ENCODE data around the gene ZC3H6. TPM values are rescaled to one million over a fixed set of nuclear protein-coding genes. Genes with fewer than 3 reads are reported as not detected.
"Not testable (repeated sequence)": the region's sequence is repeated elsewhere in the genome, so short reads cannot be mapped to it uniquely, and the experiment has no call there.

The ZC3H6 gene
- polyA plus RNA-seq, 4 donors, result 8.2 to 9.7 (median 8.8) TPM

GRCh38 chr2:112318515-112318914 lies 43.1 kb downstream of the ZC3H6 start:
- no peak for DNase-seq (ENCODE audit: low read depth in 4 of 4, low spot score in 3 of 4)

DNA sequence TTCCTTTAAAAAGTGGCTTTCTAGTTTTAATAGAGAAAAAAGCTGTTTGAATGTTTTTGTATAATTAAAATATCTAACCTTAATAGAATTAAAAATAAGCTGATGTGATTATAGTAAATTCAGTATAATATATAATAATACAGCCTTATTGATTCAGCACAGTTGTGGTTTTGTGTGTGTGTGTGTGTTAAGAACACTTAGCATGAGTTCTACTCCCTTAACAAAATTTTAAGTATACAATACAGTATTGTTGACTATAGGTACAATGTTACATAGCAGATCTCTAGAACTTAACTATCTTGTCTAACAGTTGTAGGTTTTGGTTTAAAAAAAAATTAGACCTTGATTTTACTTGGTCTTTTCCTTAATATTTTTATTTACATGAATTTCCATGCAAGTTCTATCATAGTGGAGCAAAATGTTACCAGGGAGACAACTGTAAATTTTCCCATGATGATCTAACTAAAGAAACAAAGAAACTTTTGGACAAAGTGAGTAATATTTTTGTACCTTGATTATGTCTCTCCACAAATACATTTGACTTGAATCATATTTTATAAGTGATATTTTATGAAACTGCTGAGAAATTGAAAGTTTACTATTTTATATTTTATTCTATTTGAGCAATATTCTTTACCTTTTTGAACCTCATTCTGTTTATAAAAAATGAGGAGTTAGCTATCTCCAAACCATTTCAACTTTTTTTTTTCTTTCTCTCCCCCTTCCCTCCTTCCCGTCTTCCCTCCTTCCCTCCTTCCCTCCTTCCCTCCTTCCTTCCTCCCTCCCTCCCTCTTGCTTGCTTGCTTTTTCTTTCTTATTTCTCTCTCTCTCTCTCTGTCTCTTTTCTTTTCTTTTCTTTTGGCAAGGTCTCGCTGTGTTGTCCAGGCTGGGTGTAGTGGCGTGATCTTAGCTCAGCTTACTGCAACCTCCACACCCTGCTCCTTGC lies 46.3 kb downstream of the ZC3H6 start:
- no peak for DNase-seq (ENCODE audit: low read depth in 4 of 4, low spot score in 3 of 4)

DNA sequence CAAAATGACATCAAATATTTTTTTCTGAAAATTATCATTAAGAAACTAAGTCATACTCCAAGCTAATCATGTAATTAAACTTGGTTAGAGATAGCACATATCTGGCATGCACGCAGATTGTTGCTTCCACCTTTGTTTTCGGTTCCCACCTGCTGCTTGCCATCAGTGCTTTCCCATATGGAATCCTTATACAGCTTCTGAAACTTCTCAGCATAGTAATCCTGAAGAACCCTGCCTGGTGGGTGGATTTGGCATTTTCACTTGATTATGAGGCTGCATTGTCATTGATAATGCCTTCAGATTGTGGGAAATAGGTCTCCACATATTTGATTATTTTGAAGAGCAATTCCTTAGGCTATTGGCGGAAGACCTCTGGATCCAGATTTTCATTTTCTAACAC lies 47.5 kb downstream of the ZC3H6 start:
- DNase-seq (ENCODE audit: low read depth in 4 of 4, low spot score in 3 of 4), result no peak

- no peak for DNase-seq (ENCODE audit: low read depth in 4 of 4, low spot score in 3 of 4)
Observed at GRCh38 chr2:112332123-112332696, 56.8 kb downstream of the ZC3H6 start.

DNA sequence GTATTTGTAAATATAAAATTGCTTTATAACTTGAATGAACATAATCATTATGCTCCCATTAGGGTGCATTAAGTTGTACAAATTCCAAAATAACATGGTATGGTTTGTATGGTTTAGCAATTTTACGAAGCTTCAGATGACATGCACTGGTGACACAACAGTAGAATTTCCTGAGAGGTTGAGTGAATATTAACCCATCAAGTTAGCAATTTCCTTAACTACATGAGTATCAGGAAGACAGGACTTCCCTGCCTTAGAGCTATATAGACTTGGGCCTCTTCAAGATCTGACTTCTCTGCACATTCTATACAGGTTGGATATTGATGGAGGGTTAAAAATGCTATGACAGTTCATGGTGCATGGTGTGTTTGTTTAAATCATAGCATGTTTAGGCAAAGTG lies 60.2 kb downstream of the ZC3H6 start:
- DNase-seq (ENCODE audit: low read depth in 4 of 4, low spot score in 3 of 4), result no peak

- no peak for DNase-seq (ENCODE audit: low read depth in 4 of 4, low spot score in 3 of 4)
Observed at GRCh38 chr2:112339986-112340385, 64.6 kb downstream of the ZC3H6 start.

- no peak for DNase-seq (ENCODE audit: low read depth in 4 of 4, low spot score in 3 of 4)
Observed at GRCh38 chr2:112340475-112341267, 65.3 kb downstream of the ZC3H6 start.

DNA sequence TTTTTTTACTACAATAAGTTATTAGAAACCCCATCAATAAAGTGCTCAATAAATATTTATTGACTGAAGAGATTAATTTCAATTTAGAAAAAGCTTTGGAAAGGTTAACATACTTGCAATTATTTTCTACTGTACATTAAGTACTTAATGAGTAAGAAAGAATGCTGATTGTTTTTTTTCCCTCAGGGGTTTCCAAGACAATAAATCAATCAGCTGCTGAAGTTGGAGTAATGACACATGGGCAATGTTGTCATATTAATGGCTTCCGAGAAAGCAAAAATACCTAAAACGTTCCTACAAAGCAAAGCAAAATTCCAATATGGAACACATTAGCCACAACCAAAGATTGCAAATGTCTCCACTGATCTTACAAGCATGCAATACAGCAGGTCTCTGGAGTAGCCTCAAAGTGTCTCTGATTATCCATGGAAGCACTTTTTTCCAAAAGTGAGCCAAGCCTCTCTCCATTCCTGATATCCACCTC lies 66.7 kb downstream of the ZC3H6 start:
- no peak for DNase-seq (ENCODE audit: low read depth in 4 of 4, low spot score in 3 of 4)

DNA sequence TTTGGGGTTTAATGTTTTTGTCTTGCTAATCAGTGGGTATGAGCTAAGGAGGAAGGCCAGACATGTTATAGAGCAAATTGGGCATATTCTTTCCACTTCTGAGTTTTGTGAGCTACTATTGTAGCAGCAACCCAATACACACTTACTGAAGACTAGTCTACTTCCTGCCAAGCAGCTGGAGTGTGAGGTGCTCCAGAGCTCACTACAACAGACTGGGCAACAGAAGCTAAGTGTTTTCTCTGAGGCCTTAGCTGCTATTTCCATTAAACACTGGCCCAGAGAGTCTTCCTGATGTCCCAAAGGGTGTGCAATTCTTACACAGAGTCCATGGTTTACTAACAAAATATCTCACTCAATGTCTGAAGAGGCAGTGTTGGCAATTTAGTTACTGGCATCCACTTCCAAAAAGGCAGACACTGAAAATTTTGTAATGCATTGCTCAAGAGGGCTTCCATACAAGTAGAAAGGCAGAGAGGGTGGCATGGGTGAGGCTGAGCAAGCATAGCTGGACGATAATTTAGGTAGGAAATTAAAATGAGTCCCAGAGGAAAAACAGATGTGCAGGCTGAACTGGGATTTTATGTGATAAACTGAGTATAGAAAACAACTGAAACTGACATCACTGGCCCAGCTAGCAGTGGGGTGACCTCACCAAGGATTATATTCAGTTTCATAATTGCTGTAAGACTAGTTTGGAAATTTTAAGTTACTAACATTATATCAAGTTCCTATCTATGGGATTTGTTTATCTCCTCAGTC lies 68.6 kb downstream of the ZC3H6 start:
- no peak for DNase-seq (ENCODE audit: low read depth in 4 of 4, low spot score in 3 of 4)

- no peak for DNase-seq (ENCODE audit: low read depth in 4 of 4, low spot score in 3 of 4)
Observed at GRCh38 chr2:112345030-112346027, 69.9 kb downstream of the ZC3H6 start.

DNA sequence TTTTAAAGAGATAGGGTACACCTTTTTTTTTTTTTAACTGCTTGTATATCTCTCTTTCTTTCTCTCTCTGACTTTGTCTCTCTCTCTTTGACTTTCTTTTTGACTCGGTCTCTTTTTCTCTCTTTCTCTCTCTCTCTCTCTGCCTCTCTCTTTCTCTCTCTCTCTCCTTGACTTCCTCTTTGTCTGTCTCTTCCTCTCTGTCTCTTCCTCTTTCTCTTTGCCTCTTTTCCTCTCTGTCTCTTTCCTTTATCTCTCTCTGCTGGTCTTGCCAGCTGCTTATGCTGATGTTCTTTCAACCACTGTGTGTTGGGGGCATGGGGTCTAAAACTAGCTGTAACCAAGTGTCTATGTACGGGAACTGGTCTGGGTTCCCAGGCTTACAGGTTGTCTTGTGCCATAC lies 76.9 kb downstream of the ZC3H6 start:
- not testable (repeated sequence) for DNase-seq (ENCODE audit: low read depth in 4 of 4, low spot score in 3 of 4)

- not testable (repeated sequence) for DNase-seq (ENCODE audit: low read depth in 4 of 4, low spot score in 3 of 4)
Observed at GRCh38 chr2:112352809-112353603, 77.6 kb downstream of the ZC3H6 start.

- DNase-seq (ENCODE audit: low read depth in 4 of 4, low spot score in 3 of 4), result not testable (repeated sequence)
Observed at GRCh38 chr2:112354335-112354734, 78.9 kb downstream of the ZC3H6 start.

- DNase-seq (ENCODE audit: low read depth in 4 of 4, low spot score in 3 of 4), result not testable (repeated sequence)
Observed at GRCh38 chr2:112360055-112360454, 84.7 kb downstream of the ZC3H6 start.
